SU-DHL-6 (cell line): ENCODE results near the gene VEZT.

Source experiments
- EZH2phosphoT487 ChIP-seq: fragments of 200-600 bp; sonication (generic), shearing (Covaris generic); conservative IDR thresholded peaks from 2 replicates; pipeline ENCODE4 v1.6.1; 2018; ENCODE audit warnings: mild to moderate bottlenecking, antibody characterized with exemption, low read length, moderate library complexity, mixed read lengths
- TF ChIP-seq, protein P1 (sequence below): fragments of 200-600 bp; sonication (generic); IDR thresholded peaks from one replicate; pipeline ENCODE4 v1.5.1; 2017; ENCODE audit warnings: antibody characterized with exemption, mild to moderate bottlenecking, low read length, moderate library complexity; ENCODE audit not compliant: insufficient read depth, poor library complexity, severe bottlenecking

DNA sequence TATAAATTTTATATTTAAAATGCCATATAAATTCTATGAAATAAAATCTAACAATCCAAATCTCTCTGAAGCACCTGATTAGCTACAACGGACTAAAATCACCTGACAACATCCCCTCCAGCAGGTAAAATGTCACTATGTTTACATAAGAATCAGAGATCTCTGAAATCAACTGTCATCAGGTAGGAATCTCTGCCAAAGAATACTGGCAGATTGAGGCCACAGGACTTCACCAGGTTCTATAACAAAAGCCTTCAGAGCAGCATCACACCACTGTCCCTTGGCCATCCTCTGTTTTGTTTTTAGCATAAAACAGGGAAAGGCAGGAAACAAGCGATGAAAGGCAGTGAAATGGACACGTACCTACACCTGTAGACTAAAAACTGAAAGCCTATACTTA, 22.5 kb upstream of the VEZT start:
- TF ChIP-seq, protein P1, sequence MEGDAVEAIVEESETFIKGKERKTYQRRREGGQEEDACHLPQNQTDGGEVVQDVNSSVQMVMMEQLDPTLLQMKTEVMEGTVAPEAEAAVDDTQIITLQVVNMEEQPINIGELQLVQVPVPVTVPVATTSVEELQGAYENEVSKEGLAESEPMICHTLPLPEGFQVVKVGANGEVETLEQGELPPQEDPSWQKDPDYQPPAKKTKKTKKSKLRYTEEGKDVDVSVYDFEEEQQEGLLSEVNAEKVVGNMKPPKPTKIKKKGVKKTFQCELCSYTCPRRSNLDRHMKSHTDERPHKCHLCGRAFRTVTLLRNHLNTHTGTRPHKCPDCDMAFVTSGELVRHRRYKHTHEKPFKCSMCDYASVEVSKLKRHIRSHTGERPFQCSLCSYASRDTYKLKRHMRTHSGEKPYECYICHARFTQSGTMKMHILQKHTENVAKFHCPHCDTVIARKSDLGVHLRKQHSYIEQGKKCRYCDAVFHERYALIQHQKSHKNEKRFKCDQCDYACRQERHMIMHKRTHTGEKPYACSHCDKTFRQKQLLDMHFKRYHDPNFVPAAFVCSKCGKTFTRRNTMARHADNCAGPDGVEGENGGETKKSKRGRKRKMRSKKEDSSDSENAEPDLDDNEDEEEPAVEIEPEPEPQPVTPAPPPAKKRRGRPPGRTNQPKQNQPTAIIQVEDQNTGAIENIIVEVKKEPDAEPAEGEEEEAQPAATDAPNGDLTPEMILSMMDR: no peak
- TF ChIP-seq EZH2phosphoT487: no peak
